ENCODE results near the gene TUBB8B.
"Not testable (repeated sequence)": the region's sequence is repeated elsewhere in the genome, so short reads cannot be mapped to it uniquely, and the experiment has no call there.

Gene TUBB8B

DNA sequence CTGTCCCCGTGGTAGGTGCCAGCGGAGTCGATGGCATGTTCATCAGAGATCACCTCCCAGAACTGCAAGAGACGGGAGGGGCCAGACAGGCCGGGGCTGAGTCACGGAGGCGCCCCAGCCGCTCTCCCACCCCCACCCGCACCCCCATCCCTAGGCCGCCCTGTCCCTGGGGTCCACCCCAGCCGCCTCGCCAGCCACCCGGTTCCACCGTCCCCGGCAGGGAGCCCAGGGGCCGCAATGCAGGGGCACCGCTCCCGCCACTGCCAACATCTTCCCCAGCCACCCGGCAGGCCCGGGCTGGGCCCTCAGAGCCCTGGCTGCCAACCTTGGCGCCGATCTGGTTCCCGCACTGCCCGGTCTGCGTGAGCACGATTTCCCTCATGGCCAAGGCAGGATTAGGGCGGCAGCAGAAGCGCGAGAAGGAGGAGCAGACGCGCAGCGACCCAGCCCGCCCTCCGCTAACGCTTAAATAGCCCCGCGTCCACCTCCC, at the start of gene TUBB8B:
TUBB8B (minus strand) TSS at position 440 of the 490 bp plus-strand sequence; CDS start at position 382, 58 bp downstream.
- not testable (repeated sequence) for H3K4me1 Mint-ChIP-seq; ATAC-seq; H3K36me3 Mint-ChIP-seq (ENCODE audit: low read depth); H3K4me3 Mint-ChIP-seq; H3K9me3 Mint-ChIP-seq; H3K27me3 Mint-ChIP-seq; DNase-seq; H3K27ac Mint-ChIP-seq

DNA sequence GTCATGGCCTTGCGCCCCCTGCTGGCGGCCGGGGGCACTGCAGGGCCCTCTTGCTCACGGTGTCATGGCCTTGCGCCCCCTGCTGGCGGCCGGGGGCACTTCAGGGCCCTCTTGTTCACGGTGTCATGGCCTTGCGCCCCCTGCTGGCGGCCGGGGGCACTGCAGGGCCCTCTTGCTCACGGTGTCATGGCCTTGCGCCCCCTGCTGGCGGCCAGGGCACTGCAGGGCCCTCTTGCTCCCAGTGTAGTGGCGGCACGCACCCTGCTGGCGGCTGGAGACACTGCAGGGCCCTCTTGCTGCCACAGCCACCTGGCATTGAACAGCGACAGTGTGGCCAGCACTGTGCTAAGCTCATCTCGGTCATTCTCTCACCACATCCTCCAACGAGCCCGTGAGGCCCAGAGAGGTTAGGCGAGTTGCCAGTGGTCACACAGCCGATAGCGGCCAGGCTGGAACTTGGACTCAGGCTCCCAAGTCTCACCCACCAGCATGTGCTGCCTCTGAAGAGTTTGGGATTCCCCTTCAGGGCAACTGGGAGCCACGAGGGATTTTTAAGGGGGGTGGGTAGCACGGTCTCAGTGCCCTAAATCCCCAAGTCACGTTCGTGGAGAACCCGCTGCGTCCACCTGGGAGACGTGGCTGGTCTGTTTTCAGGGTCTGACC, 48.0 kb upstream of the TUBB8B start:
- not testable (repeated sequence) for H3K9me3 Mint-ChIP-seq; H3K4me3 Mint-ChIP-seq; H3K4me1 Mint-ChIP-seq; H3K27me3 Mint-ChIP-seq; H3K36me3 Mint-ChIP-seq (ENCODE audit: low read depth); H3K27ac Mint-ChIP-seq
- ATAC-seq (peak; percentile 55), DNase-seq (peak; percentile 35)

DNA sequence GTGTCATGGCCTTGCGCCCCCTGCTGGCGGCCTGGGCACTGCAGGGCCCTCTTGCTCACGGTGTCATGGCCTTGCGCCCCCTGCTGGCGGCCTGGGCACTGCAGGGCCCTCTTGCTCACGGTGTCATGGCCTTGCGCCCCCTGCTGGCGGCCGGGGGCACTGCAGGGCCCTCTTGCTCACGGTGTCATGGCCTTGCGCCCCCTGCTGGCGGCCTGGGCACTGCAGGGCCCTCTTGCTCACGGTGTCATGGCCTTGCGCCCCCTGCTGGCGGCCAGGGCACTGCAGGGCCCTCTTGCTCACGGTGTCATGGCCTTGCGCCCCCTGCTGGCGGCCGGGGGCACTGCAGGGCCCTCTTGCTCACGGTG, 47.3 kb upstream of the TUBB8B start:
- ATAC-seq; H3K27ac Mint-ChIP-seq; H3K9me3 Mint-ChIP-seq; H3K4me1 Mint-ChIP-seq; H3K27me3 Mint-ChIP-seq; H3K4me3 Mint-ChIP-seq; DNase-seq; H3K36me3 Mint-ChIP-seq (ENCODE audit: low read depth): not testable (repeated sequence)

DNA sequence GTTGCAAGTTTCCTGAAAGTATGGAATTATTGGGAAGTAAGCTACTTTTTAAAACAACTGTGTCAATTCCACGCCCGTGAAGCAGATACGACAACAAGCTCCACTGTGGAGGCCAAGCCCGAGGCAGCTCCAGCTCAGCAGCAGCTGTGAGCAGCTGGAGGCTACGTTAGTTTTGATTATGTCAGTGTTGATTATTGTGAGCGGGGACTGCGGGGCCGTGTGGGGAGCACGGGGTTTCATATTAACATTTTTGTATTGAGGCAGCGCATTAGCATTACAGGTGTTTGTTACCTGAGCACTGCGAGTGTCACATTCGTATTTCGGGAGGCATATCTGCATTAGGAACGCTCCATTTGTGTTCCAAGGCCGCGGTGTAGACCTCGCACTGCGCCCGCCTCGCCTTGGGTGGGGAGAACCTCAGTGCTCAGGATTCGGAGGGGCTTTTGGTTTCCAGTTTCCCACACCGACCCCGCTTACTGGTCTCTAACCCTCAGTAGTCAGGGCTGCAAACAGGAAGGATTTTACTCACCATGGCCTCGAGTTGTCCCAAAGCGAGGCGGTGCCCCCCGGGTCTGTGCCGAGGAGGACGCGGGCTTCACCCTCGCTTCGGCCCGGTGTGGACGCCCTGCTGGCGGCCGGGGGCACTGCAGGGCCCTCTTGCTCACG, 46.8 kb upstream of the TUBB8B start:
- not testable (repeated sequence) for H3K27ac Mint-ChIP-seq, H3K4me3 Mint-ChIP-seq

DNA sequence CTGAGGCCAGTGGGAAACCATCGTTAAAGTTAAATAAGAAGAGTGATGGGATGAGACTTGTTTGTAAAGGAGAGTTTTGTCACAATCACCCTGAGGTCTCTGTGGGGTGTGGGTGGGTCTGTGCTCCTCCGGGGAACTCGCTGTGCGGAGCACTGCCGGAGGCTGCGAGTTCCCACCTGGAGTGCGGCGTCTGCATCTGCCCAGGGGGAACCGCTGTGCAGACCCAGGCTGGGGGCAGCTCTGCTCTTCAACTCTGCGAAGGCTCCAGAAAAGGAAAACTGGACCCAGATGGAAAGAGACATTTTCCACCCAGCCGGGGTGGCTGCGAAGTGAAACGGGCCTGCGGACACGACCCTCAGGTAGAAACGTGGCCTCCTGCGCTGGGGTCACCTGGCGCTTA, 46.2 kb upstream of the TUBB8B start:
- H3K27ac Mint-ChIP-seq, result not testable (repeated sequence)

More for the DNA sequence above, 46.8 kb upstream of the TUBB8B start:
- peak; percentile 26 for ATAC-seq
- not testable (repeated sequence) for H3K4me1 Mint-ChIP-seq; H3K9me3 Mint-ChIP-seq; DNase-seq; H3K36me3 Mint-ChIP-seq (ENCODE audit: low read depth); H3K27me3 Mint-ChIP-seq

DNA sequence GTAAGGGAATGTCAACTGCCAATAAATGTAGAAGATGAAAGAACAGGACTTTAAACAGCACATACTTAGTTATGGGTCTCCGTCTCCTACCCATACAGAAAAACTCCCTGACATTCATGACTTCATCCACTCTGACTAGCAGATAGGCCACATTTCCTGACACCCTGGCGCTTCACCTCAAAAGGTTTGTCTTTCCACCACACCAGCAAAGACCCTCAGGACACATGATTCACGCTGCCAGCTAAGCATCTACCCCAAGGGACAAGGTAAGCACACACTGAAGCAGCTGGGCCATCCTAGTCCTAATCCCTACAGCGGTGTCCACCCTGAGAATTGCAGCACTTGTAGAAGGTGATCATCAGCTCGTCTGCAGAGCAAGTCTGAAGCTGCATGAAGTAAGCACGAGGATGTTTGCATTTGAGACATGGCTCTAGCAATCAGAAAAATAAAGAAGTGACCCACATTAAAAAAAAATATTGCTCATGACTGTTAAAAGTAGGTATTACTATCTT, 44.5 kb upstream of the TUBB8B start:
- not testable (repeated sequence) for DNase-seq; H3K9me3 Mint-ChIP-seq; H3K4me3 Mint-ChIP-seq; H3K4me1 Mint-ChIP-seq; H3K27ac Mint-ChIP-seq; H3K36me3 Mint-ChIP-seq (ENCODE audit: low read depth); ATAC-seq; H3K27me3 Mint-ChIP-seq

More for the DNA sequence above, 46.2 kb upstream of the TUBB8B start:
- H3K4me1 Mint-ChIP-seq; H3K27me3 Mint-ChIP-seq; DNase-seq; H3K36me3 Mint-ChIP-seq (ENCODE audit: low read depth); H3K4me3 Mint-ChIP-seq; ATAC-seq; H3K9me3 Mint-ChIP-seq: not testable (repeated sequence)

DNA sequence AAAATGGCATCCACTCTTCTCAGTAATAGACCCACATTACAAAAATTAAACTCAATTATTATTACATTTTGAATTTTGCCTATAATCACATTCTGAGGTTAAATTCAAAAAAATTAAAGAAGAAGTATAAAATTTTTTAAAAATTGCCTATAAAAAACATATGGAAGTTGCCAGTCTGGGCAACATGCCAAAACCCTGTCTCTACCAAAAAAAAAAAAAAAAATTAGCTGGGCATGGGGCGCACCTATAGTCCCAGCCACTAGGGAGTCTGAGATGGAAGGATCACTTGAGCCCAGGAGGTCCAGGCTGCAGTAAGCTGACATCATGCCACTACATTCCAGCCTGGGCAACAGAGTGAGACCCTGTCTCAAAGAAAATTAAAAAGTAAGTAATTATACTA, 42.1 kb upstream of the TUBB8B start:
- DNase-seq; H3K27ac Mint-ChIP-seq; H3K4me1 Mint-ChIP-seq; H3K4me3 Mint-ChIP-seq; H3K36me3 Mint-ChIP-seq (ENCODE audit: low read depth); ATAC-seq; H3K9me3 Mint-ChIP-seq; H3K27me3 Mint-ChIP-seq: not testable (repeated sequence)

DNA sequence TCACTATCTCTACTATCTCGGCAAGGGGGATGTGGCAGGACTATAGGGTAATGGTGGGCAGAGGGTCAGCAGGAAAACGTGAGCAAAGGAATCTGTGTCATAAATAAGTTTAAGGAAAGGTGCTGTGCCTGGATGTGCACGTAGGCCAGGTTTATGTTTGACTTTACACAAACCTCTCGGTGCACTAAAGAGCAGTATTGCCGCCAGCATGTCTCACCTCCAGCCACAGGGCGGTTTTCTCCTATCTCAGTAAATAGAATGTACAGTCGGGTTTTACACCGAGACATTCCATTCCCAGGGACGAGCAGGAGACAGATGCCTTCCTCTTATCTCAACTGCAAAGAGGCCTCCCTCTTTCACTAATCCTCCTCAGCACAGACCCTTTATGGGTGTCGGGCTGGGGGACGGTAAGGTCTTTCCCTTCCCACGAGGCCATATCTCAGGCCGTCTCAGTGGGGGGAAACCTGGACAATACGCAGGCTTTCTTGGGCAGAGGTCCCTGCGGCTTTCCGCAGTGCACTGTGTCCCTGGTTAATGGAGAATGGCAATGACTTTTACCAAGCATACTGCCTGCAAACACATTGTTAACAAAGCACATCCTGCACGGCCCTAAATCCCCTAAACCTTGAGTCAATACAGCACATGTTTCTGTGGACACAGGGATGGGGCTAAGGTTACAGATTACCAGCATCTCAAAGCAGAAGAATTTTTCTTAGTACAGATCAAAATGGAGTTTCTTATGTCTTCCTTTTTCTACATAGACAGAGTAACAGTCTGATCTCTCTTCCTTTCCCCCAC, 41.2 kb upstream of the TUBB8B start:
- not testable (repeated sequence) for DNase-seq; H3K36me3 Mint-ChIP-seq (ENCODE audit: low read depth); H3K27ac Mint-ChIP-seq; H3K9me3 Mint-ChIP-seq; ATAC-seq; H3K4me1 Mint-ChIP-seq; H3K27me3 Mint-ChIP-seq; H3K4me3 Mint-ChIP-seq

DNA sequence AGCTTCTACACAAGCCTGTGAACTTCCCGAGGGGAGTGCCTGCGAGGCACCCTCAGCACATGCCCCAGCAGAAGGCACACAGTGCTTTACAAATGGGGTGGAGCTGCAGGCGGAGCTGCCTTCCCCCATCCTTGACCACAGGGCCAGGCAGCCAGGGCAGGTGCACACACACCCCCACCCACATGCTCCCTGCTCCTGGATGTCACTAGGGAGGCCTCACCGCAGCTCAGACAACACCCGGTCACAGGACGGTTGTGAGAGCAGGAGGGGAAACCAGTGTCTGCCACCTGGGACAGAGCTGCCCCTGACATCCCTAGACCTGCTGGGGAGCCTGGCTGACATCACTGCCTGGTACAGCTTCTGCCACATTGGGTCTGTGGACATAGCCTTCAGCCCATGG, 39.7 kb upstream of the TUBB8B start:
- not testable (repeated sequence) for H3K36me3 Mint-ChIP-seq (ENCODE audit: low read depth); H3K27ac Mint-ChIP-seq; H3K27me3 Mint-ChIP-seq; DNase-seq; ATAC-seq; H3K9me3 Mint-ChIP-seq; H3K4me3 Mint-ChIP-seq; H3K4me1 Mint-ChIP-seq

DNA sequence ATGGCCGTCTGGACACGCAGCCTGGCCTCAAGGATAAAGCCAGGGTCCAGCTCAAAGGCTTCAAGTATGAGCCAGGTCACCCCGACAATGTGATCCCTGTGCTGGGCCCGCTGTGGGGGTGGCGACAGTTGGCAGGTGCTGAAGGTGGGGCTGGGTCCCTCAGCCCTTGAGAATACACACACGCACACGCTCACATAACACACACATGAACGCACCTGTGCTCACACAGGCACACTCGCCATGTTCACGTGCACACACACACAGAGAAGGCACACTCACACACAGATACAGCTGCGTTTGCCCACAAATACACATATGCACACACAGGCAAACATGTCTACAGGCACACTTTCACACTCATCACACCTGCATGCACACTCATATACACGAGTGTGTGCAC, 35.4 kb upstream of the TUBB8B start:
- not testable (repeated sequence) for H3K9me3 Mint-ChIP-seq; H3K27me3 Mint-ChIP-seq; H3K27ac Mint-ChIP-seq; DNase-seq; ATAC-seq; H3K36me3 Mint-ChIP-seq (ENCODE audit: low read depth); H3K4me3 Mint-ChIP-seq; H3K4me1 Mint-ChIP-seq

DNA sequence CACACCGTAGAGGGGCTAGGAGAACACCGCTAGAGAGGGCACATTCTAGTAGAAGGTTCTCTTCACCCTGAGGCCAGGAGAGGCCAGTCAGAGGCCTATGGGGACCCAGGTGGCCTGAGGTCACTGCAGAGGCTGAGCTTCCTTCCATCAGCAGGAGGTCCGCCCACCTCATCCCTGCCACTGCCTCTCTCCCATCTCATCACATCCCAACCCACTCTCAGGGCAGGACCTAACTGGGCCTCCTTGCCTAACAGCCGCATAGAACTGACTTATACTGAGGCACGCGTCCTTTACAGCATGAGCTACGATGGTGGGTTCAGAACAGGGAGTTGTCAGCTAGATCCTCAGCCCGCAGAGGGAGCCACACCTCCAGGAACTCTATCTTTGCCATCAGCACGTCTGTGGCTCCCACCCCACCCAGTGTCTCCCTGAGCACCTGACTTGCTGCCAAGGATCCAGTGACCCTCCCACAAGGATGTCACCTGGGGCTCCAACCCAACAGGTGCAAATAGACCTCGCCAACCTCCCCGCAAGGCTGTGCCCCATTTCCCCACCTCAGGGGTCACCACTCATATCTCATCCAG, 33.3 kb upstream of the TUBB8B start:
- not testable (repeated sequence) for DNase-seq; H3K27ac Mint-ChIP-seq; H3K4me3 Mint-ChIP-seq; H3K27me3 Mint-ChIP-seq; H3K36me3 Mint-ChIP-seq (ENCODE audit: low read depth); ATAC-seq; H3K4me1 Mint-ChIP-seq; H3K9me3 Mint-ChIP-seq

DNA sequence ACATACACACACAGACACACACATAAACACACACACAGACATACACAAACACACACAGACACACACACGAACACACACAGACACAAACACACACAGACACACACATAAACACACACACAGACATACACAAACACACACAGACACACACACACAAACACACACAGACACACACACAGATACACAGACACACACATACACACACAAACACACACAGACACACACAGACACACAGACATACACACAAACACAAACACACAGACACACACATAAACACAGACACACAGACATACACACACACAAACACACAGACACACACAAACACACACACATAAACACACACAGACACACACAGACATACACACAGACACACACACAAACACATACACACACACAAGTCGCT, 31.5 kb upstream of the TUBB8B start:
- not testable (repeated sequence) for H3K9me3 Mint-ChIP-seq; H3K4me1 Mint-ChIP-seq; H3K27ac Mint-ChIP-seq; DNase-seq; H3K36me3 Mint-ChIP-seq (ENCODE audit: low read depth); H3K27me3 Mint-ChIP-seq; ATAC-seq; H3K4me3 Mint-ChIP-seq

DNA sequence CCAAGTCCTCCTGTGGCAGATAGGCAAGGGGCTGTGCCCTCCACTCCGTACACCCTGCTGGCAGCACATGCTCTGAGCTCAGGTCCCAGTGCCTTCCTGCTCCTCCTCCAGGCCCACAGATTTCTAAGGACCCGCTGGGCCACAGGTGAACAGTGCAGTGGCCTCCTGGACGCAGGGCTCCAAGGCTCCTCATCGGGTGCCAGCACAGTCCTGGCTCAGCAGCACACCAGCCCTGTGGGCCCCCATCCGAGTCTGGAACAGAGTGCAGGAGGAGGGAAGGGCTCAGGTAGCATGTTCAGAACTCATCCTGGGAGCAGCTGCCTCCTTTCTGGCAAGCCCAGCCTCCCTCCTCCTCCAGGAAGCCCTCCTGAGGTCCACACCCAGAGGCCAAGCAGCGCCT, 30.8 kb upstream of the TUBB8B start:
- not testable (repeated sequence) for H3K9me3 Mint-ChIP-seq; H3K27me3 Mint-ChIP-seq; DNase-seq; ATAC-seq; H3K4me3 Mint-ChIP-seq; H3K27ac Mint-ChIP-seq; H3K4me1 Mint-ChIP-seq; H3K36me3 Mint-ChIP-seq (ENCODE audit: low read depth)

DNA sequence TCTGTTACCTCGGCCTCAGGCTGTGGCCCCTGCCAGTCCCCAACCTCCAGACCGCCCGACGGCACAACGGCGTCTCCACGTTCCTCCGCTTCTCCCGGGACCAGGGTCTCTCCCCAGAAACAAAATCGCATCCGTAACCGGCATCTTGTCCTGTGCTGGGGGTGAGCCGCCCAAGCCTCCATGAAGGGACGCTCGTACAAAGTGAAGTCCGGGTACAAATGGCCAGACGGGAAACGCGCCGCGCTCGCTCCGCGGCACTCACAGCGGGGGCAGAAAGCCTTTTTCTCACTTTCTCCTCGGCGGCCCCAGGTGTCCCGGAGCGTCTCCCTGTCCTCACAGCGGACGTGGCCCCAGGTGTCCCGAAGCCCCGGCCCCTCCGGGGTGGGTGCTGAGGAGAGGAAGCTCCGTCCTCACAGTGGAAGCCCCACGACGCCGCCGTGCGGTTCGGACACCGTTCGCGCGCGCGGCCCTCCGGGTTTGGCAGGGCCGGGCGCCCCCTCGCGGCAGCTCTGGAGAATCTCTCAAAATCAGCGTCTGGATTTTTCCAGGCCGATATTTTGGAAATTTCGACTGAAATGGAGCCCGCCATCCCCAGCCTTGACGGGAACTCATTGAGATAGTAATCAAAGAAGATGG, 26.2 kb upstream of the TUBB8B start:
- ATAC-seq; H3K4me3 Mint-ChIP-seq; H3K27me3 Mint-ChIP-seq; H3K36me3 Mint-ChIP-seq (ENCODE audit: low read depth); DNase-seq; H3K27ac Mint-ChIP-seq; H3K4me1 Mint-ChIP-seq; H3K9me3 Mint-ChIP-seq: not testable (repeated sequence)

Measured in activated naive CD8-positive, alpha-beta T cell treated with anti-CD3 and anti-CD28 coated beads, Interleukin-2, amount 50 U/mL, for 24 hours (primary cell).